ENCODE measurements around the gene PRDM11.

DNA sequence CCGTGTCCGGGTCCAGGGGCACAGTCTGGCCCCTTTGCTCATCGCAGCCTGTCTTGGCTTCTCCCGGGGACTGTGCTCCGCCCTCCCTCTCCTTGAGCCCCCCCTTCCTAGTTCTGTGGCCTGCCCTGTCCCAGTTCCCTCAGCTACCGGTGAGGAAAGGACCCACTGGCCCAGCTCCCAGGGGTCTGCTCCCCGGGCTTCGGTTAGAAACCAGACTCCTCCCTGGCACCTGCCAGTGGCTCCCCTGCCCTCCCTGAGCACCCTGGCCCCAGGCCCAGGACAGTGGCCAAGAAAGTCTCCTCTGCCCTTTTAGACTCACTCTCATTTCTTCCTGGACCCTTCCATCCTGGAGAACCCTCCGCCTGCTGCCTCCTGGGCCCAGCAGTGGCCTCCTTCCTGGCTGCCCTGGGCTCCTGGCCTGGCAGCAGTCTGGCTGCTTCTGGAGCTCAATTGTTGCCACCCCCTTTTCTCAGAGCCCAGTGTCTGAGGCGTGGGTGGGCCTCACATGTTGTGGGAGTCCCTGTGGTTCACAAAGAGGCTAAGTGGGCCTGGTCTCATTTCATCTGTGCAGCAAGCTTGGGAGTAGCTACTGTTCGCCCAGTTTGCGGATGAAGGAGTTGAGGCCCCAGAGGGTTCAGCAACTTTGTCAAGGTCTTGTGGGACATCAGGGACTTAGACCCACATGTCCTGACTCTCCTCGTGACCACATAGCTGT, 12.6 kb downstream of the PRDM11 start:
- TF ChIP-seq POLR2A (IDR thresholded peaks at IDR 0.05; ENCODE audit: low read depth, low read length) (no peak), TAF1 (IDR thresholded peaks at IDR 0.05; ENCODE audit: low read depth, low read length) (no peak), POLR2AphosphoS5 (IDR thresholded peaks at IDR 0.05; ENCODE audit: low read depth, low read length) (no peak), PAX5 (IDR thresholded peaks at IDR 0.05; ENCODE audit: insufficient read depth, low read length, severe bottlenecking) (no peak), SPI1 (IDR thresholded peaks at IDR 0.05; ENCODE audit: low read depth, low read length) (no peak)
